Keratinocyte (primary cell): ENCODE data around the gene CNTD1.

Experiments
- EZH2 ChIP-seq: IDR thresholded peaks from one replicate; pipeline ENCODE4 v1.6.1; 2012; ENCODE audit warnings: inconsistent platforms, mild to moderate bottlenecking, low read length, moderate library complexity
- TF ChIP-seq, protein P1 (sequence below), 3 experiments: IDR thresholded peaks in 1 of 3; conservative IDR thresholded peaks in 1 of 3; optimal IDR thresholded peaks in 1 of 3; 2 replicates in 2 of 3; 3 replicates in 1 of 3; pipeline versions ENCODE3 to v1.5.1; 2011; ENCODE audit warnings: low read length in 3 of 3, mild to moderate bottlenecking in 3 of 3, moderate library complexity in 2 of 3, control low read depth in 1 of 3, inconsistent platforms in 1 of 3; ENCODE audit not compliant: insufficient read depth in 2 of 3; ENCODE audit errors: extremely low read depth in 1 of 3

DNA sequence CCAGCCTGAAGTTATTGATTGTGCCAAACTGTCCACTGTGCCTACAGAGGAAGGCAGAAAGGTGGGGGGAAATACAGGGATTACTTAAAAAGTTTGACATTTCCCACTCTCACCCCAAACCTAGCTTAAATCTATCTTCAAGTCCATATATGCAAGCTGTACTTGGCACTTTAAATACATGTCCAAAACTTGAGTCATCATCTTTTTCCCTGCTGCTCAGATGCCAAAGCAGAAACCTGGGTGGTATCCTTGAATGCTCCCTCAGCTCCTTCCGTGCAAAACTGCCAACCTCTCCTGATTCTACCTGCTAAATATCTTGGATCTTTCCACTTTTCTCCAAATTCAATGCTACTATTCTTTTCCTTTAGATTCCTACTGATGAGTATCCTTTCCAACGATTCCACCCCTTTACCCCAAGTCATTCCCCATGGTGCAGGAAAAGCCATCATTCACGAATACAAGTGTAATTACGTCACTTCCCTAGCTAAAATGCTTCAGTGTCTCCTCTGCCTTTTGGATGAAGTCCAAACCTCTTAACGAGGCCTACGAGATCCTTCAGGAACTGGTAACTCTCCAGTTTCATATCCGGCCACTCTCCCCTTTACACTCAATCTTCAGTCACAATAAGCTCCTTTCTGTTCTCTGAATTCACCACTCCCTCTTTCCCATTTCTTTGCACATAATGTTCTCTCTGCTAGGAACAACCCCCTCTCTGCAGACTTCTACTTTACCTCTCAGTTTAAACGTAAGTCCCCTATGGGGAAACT lies 16.2 kb downstream of the CNTD1 start:
- TF ChIP-seq, protein P1, sequence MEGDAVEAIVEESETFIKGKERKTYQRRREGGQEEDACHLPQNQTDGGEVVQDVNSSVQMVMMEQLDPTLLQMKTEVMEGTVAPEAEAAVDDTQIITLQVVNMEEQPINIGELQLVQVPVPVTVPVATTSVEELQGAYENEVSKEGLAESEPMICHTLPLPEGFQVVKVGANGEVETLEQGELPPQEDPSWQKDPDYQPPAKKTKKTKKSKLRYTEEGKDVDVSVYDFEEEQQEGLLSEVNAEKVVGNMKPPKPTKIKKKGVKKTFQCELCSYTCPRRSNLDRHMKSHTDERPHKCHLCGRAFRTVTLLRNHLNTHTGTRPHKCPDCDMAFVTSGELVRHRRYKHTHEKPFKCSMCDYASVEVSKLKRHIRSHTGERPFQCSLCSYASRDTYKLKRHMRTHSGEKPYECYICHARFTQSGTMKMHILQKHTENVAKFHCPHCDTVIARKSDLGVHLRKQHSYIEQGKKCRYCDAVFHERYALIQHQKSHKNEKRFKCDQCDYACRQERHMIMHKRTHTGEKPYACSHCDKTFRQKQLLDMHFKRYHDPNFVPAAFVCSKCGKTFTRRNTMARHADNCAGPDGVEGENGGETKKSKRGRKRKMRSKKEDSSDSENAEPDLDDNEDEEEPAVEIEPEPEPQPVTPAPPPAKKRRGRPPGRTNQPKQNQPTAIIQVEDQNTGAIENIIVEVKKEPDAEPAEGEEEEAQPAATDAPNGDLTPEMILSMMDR (optimal IDR thresholded peaks at IDR 0.05 in 1 of 3, IDR thresholded peaks at IDR 0.05 in 1 of 3, conservative IDR thresholded peaks at IDR 0.05 in 1 of 3; ENCODE audit: extremely low read depth in 1 of 3, insufficient read depth in 2 of 3, low read length in 3 of 3): no peak
- no peak for TF ChIP-seq EZH2
